ENCODE results near the gene USP48. TPM values are rescaled to one million over a fixed set of nuclear protein-coding genes. Genes with fewer than 3 reads are reported as not detected.

USP48 gene
- polyA plus RNA-seq, 2 of the 4 experiments (the other 2 are of a cell fraction) = 22.8 to 27.4 TPM

Other genes starting within 250 kb of the USP48 start
- 16.7 and 21.4 TPM in 2 replicates for gene RAP1GAP, start 113.8 kb downstream of the USP48 start, polyA plus RNA-seq (2011; rRNA removed)
- 4.3 to 5.4 TPM (median 5.1 TPM) in 3 replicates for gene RAP1GAP, start 113.8 kb downstream of the USP48 start, polyA plus RNA-seq (2017; fragmentation: RNase III; extraction: RNeasy Plus Mini Kit Qiagen cat#74134 plus additional on column Dnase treatment)
- gene LDLRAD2, start 29.1 kb upstream of the USP48 start, polyA plus RNA-seq (2011; rRNA removed) = not detected in 2 replicates
- gene LDLRAD2, start 29.1 kb upstream of the USP48 start, polyA plus RNA-seq (2017; fragmentation: RNase III; extraction: RNeasy Plus Mini Kit Qiagen cat#74134 plus additional on column Dnase treatment) = 0.03 to 0.08 TPM (median 0.05 TPM) in 3 replicates
- 7.0 and 8.3 TPM in 2 replicates for gene HSPG2, start 154.2 kb upstream of the USP48 start, polyA plus RNA-seq (2011; rRNA removed)
- 42.7 to 51.6 TPM (median 43.5 TPM) in 3 replicates for gene HSPG2, start 154.2 kb upstream of the USP48 start, polyA plus RNA-seq (2017; fragmentation: RNase III; extraction: RNeasy Plus Mini Kit Qiagen cat#74134 plus additional on column Dnase treatment)
- not detected in 2 replicates for gene CELA3B, start 193.9 kb upstream of the USP48 start, polyA plus RNA-seq (2011; rRNA removed)
- not detected in 3 replicates for gene CELA3B, start 193.9 kb upstream of the USP48 start, polyA plus RNA-seq (2017; fragmentation: RNase III; extraction: RNeasy Plus Mini Kit Qiagen cat#74134 plus additional on column Dnase treatment)
- not detected in 2 replicates for gene CELA3A, start 218.5 kb upstream of the USP48 start, polyA plus RNA-seq (2011; rRNA removed)
- not detected in 3 replicates for gene CELA3A, start 218.5 kb upstream of the USP48 start, polyA plus RNA-seq (2017; fragmentation: RNase III; extraction: RNeasy Plus Mini Kit Qiagen cat#74134 plus additional on column Dnase treatment)